ENCODE results near the gene ZFAND6. TPM values are rescaled to one million over a fixed set of nuclear protein-coding genes. Genes with fewer than 3 reads are reported as not detected.
"Not testable (repeated sequence)": the region's sequence is repeated elsewhere in the genome, so short reads cannot be mapped to it uniquely, and the experiment has no call there.

The ZFAND6 gene
- polyA plus RNA-seq, 3 donors: 41.6 to 106 (median 99.6) TPM

GRCh38 chr15:80154336-80154735 is 94.9 kb downstream of the ZFAND6 start:
- no peak for DNase-seq
- H3K27ac ChIP-seq (ENCODE audit: low read depth in 1 of 2, low read length in 2 of 2): no peak overlapping the region
- Mint-ChIP-seq H3K27ac (no peak overlapping the region), H3K9me3 (no peaks in the 10 kb centered on the region), H3K27me3 (ENCODE audit: low read depth in 3 of 3) (no peaks in the 10 kb centered on the region), H3K4me3 (no peak overlapping the region), H3K4me1 (peaks cover 51% of the 10 kb centered on the region), H3K36me3 (peaks cover 8 to 15% of the 10 kb centered on the region in 2 donors)
- peak overlapping the region; percentile 26 for H3K4me2 ChIP-seq (replicated peaks; ENCODE audit: extremely low read depth, low read length, poor library complexity, severe bottlenecking)
- 80% methylated on average over 2 of the region's 6 CpGs for WGBS (ENCODE audit: insufficient coverage)
- peaks cover 42 to 47% of the 10 kb centered on the region in 2 donors for H3K4me1 ChIP-seq (ENCODE audit: control insufficient read depth in 1 of 2, insufficient read depth in 2 of 2, low read length in 2 of 2)
- no peak overlapping the region for H3K4me3 ChIP-seq (replicated peaks in 1 of 3; ENCODE audit: low read depth in 2 of 3, low read length in 3 of 3)
- intact Hi-C loops (cut with micrococcal nuclease): loop anchor here in 1 of 2 donors (5.0 to 10.0 kb wide), 2 partner anchors 97 to 1280 kb away; partner anchors contain the start of genes MORF4L1 and ZFAND6
- H2AFZ ChIP-seq (ENCODE audit: insufficient read depth, low read depth, low read length, poor library complexity, severe bottlenecking): no peak overlapping the region
- H3K9ac ChIP-seq (ENCODE audit: insufficient read depth, low read length, poor library complexity, severe bottlenecking): no peak overlapping the region
- no peaks in the 10 kb centered on the region for H4K20me1 ChIP-seq (ENCODE audit: insufficient read depth, low read length)
- TF ChIP-seq CTCF (IDR thresholded peaks at IDR 0.05): no peak
- no peaks in the 10 kb centered on the region for H3K9me3 ChIP-seq (replicated peaks in 1 of 2; ENCODE audit: control insufficient read depth in 1 of 2, insufficient read depth in 1 of 2, low read length in 2 of 2)
- peaks cover 22% of the 10 kb centered on the region for H3K79me2 ChIP-seq (ENCODE audit: insufficient read depth, low read length)
- peaks cover 0 to 9% of the 10 kb centered on the region in 2 donors for H3K36me3 ChIP-seq (replicated peaks in 1 of 2; ENCODE audit: control insufficient read depth in 1 of 2, insufficient read depth in 2 of 2, low read length in 2 of 2)
- H3K27me3 ChIP-seq (ENCODE audit: control insufficient read depth in 2 of 2, insufficient read depth in 2 of 2, low read length in 2 of 2): no peaks in the 10 kb centered on the region

- 44% methylated on average over 1 of the region's 5 CpGs for WGBS (ENCODE audit: insufficient coverage)
- Mint-ChIP-seq H3K4me3 (peak overlapping the region; percentile 56 to 67), H3K27ac (peak overlapping the region; percentile 78 to 92 (median 87)), H3K27me3 (ENCODE audit: low read depth in 3 of 3) (no peaks in the 10 kb centered on the region), H3K36me3 (peaks cover 12 to 21% of the 10 kb centered on the region in 2 donors), H3K9me3 (no peaks in the 10 kb centered on the region), H3K4me1 (peaks cover 57% of the 10 kb centered on the region)
- peaks cover 0 to 9% of the 10 kb centered on the region in 2 donors for H3K36me3 ChIP-seq (replicated peaks in 1 of 2; ENCODE audit: control insufficient read depth in 1 of 2, insufficient read depth in 2 of 2, low read length in 2 of 2)
- no peaks in the 10 kb centered on the region for H3K9me3 ChIP-seq (replicated peaks in 1 of 2; ENCODE audit: control insufficient read depth in 1 of 2, insufficient read depth in 1 of 2, low read length in 2 of 2)
- peak; percentile 21 to 43 (median 37) for DNase-seq
- H3K9ac ChIP-seq (ENCODE audit: insufficient read depth, low read length, poor library complexity, severe bottlenecking): no peak overlapping the region
- H3K4me3 ChIP-seq (replicated peaks in 1 of 3; ENCODE audit: low read depth in 2 of 3, low read length in 3 of 3): peak overlapping the region in 1 of 3 experiments; percentile 33
- TF ChIP-seq CTCF (IDR thresholded peaks at IDR 0.05): no peak
- no peaks in the 10 kb centered on the region for H3K27me3 ChIP-seq (ENCODE audit: control insufficient read depth in 2 of 2, insufficient read depth in 2 of 2, low read length in 2 of 2)
- H2AFZ ChIP-seq (ENCODE audit: insufficient read depth, low read depth, low read length, poor library complexity, severe bottlenecking): no peak overlapping the region
- peak overlapping the region; percentile 26 for H3K4me2 ChIP-seq (replicated peaks; ENCODE audit: extremely low read depth, low read length, poor library complexity, severe bottlenecking)
- H3K4me1 ChIP-seq (ENCODE audit: control insufficient read depth in 1 of 2, insufficient read depth in 2 of 2, low read length in 2 of 2): peaks cover 48 to 54% of the 10 kb centered on the region in 2 donors
- intact Hi-C loops (cut with micrococcal nuclease): loop anchor here in 1 of 2 donors (10.0 kb wide), 1 partner anchor 1280 kb away; the partner anchor contains the start of gene MORF4L1
- H3K79me2 ChIP-seq (ENCODE audit: insufficient read depth, low read length): peaks cover 22% of the 10 kb centered on the region
- peak overlapping the region; percentile 31 to 74 for H3K27ac ChIP-seq (ENCODE audit: low read depth in 1 of 2, low read length in 2 of 2)
- no peaks in the 10 kb centered on the region for H4K20me1 ChIP-seq (ENCODE audit: insufficient read depth, low read length)
Observed at GRCh38 chr15:80155001-80155377, 95.5 kb downstream of the ZFAND6 start.

GRCh38 chr15:80155378-80156175 is 96.1 kb downstream of the ZFAND6 start:
- not testable (repeated sequence) for H3K27me3 Mint-ChIP-seq (ENCODE audit: low read depth in 3 of 3); H3K9ac ChIP-seq (ENCODE audit: insufficient read depth, low read length, poor library complexity, severe bottlenecking); H3K36me3 ChIP-seq (replicated peaks in 1 of 2; ENCODE audit: control insufficient read depth in 1 of 2, insufficient read depth in 2 of 2, low read length in 2 of 2); H3K27me3 ChIP-seq (ENCODE audit: control insufficient read depth in 2 of 2, insufficient read depth in 2 of 2, low read length in 2 of 2); H3K9me3 Mint-ChIP-seq; H3K9me3 ChIP-seq (replicated peaks in 1 of 2; ENCODE audit: control insufficient read depth in 1 of 2, insufficient read depth in 1 of 2, low read length in 2 of 2); H4K20me1 ChIP-seq (ENCODE audit: insufficient read depth, low read length); H2AFZ ChIP-seq (ENCODE audit: insufficient read depth, low read depth, low read length, poor library complexity, severe bottlenecking)
- Mint-ChIP-seq H3K4me3 (peak overlapping the region; percentile 56 to 67), H3K27ac (peak overlapping the region; percentile 78 to 92 (median 87)), H3K36me3 (peaks cover 12 to 21% of the 10 kb centered on the region in 2 donors), H3K4me1 (peaks cover 62% of the 10 kb centered on the region)
- Histone ChIP-seq H3K4me1 (ENCODE audit: control insufficient read depth in 1 of 2, insufficient read depth in 2 of 2, low read length in 2 of 2) (peaks cover 54 to 59% of the 10 kb centered on the region in 2 donors), H3K27ac (ENCODE audit: low read depth in 1 of 2, low read length in 2 of 2) (peak overlapping the region; percentile 31 to 74), H3K4me3 (replicated peaks in 1 of 3; ENCODE audit: low read depth in 2 of 3, low read length in 3 of 3) (peak overlapping the region in 1 of 3 experiments; percentile 33), H3K79me2 (ENCODE audit: insufficient read depth, low read length) (peaks cover 22% of the 10 kb centered on the region), H3K4me2 (replicated peaks; ENCODE audit: extremely low read depth, low read length, poor library complexity, severe bottlenecking) (peak overlapping the region; percentile 26)
- intact Hi-C loops (cut with micrococcal nuclease): loop anchor here in 1 of 2 donors (10.0 kb wide), 1 partner anchor 1281 kb away; the partner anchor contains the start of gene MORF4L1
- WGBS (ENCODE audit: insufficient coverage): 61% methylated on average over 7 of the region's 16 CpGs
- peak; percentile 57 to 81 (median 74) for DNase-seq

Data from CD14-positive monocyte (primary cell).